LNCaP clone FGC (cell line): ENCODE results near the gene STXBP1.

Experiments
- DNase-seq: peaks from one replicate; pipeline ENCODE4 v3.0.0-alpha.2; 2011; ENCODE audit warnings: low read depth
- H3K4me3 ChIP-seq: 2 replicates; pipeline ENCODE4 v1.5.1; 2011; ENCODE audit warnings: mild to moderate bottlenecking, low read depth, low read length, control low read depth
- TF ChIP-seq, protein P1 (sequence below): IDR thresholded peaks from 2 replicates; pipeline ENCODE4 v1.5.1; 2012; ENCODE audit warnings: mild to moderate bottlenecking; ENCODE audit not compliant: control insufficient read depth, insufficient read depth; ENCODE audit errors: extremely low read depth

The STXBP1 gene

GRCh38 chr9:127711226-127711701 lies 99.2 kb downstream of the STXBP1 start:
- no peak for DNase-seq
- TF ChIP-seq, protein P1, sequence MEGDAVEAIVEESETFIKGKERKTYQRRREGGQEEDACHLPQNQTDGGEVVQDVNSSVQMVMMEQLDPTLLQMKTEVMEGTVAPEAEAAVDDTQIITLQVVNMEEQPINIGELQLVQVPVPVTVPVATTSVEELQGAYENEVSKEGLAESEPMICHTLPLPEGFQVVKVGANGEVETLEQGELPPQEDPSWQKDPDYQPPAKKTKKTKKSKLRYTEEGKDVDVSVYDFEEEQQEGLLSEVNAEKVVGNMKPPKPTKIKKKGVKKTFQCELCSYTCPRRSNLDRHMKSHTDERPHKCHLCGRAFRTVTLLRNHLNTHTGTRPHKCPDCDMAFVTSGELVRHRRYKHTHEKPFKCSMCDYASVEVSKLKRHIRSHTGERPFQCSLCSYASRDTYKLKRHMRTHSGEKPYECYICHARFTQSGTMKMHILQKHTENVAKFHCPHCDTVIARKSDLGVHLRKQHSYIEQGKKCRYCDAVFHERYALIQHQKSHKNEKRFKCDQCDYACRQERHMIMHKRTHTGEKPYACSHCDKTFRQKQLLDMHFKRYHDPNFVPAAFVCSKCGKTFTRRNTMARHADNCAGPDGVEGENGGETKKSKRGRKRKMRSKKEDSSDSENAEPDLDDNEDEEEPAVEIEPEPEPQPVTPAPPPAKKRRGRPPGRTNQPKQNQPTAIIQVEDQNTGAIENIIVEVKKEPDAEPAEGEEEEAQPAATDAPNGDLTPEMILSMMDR, result no peak
- H3K4me3 ChIP-seq, result no peak overlapping the region

GRCh38 chr9:127711831-127712274 lies 99.8 kb downstream of the STXBP1 start:
- no peak for DNase-seq
- TF ChIP-seq, protein P1, result no peak
- H3K4me3 ChIP-seq, result no peak overlapping the region

GRCh38 chr9:127712371-127712770 lies 100.3 kb downstream of the STXBP1 start:
- DNase-seq, result no peak
- TF ChIP-seq, protein P1, result no peak
- no peak overlapping the region for H3K4me3 ChIP-seq

- DNase-seq, result no peak
- TF ChIP-seq, protein P1, result no peak
- no peak overlapping the region for H3K4me3 ChIP-seq
These were observed 100.8 kb downstream of the STXBP1 start for GRCh38 chr9:127712867-127713266.

DNA sequence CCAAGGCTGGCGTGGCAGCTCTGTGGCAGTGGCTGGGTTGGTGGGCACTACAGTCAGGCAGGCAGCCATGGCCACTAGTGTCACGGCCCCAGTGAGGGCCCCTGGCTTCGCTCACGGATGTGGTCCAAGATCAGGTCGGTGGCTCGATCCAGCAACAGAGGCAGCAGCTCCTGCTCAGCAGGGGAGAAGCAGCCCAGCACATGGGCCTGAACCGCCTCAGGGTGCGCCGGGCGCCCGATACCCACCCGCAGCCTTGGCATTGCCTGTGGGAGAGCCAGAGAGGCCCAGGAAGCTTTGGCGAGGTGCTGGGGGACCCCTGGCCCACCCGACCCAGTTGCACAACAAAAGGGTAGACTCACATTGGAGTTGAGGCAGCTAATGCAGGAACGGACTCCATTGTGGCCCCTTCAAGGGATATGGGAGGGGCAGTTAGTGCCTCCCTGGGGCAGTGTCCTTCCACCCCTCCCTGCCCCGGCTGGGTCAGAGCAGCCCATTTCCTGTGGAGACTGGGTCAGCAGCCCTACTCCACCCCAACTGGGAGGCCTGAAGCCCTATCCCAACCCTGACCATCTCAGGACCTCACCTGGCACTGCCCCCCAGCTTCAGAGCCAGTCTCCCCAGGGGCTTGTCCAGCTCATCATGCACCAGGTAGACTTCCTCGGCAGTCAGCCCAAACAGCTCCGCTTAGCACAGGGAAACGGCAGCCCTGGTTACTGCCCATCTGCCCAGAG lies 102.1 kb downstream of the STXBP1 start:
- H3K4me3 ChIP-seq, result peak overlapping the region; percentile 97
- DNase-seq, result no peak
- TF ChIP-seq, protein P1, result no peak

- TF ChIP-seq, protein P1, result no peak
- peak overlapping the region; percentile 97 for H3K4me3 ChIP-seq
- no peak for DNase-seq
These were observed 102.9 kb downstream of the STXBP1 start for GRCh38 chr9:127714951-127715469.
